ENCODE results near the gene TMEM150C. TPM values are rescaled to one million over a fixed set of nuclear protein-coding genes. Genes with fewer than 3 reads are reported as not detected.

The TMEM150C gene
- total and polyA plus RNA-seq, 2 of the 4 experiments (the other 2 are of a cell fraction) = 0.10 to 0.36 TPM

DNA sequence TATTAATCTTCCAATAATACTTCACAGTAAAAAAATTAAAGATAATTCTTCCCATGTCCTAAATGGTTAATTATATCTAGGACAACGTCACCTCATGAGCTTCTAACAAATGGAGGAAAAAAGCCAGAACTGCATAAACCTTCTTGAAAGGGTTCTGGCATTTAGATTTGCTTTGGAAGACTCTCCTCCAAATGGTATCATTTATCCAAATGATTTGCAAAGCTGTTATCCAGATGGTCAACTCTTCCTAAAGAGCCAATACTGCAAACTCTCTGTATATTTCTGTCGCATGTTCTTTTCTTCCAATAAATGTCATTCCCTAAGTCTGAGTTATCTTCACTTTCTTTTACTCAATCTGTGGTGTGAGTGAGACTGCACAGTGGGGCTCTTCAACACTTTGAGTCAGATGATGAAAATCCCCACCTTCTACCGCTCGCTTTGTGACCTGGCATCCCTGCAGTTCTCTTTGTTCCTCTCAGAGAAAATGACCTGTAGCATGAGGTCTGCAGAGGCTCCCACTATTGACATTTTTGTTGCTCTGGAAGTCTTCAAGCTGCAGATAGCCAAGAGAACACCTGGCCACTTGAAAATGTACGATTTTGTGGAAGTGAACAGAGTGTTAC, 52.9 kb downstream of the TMEM150C start:
- ChIA-PET POLR2A (ENCODE audit: unreplicated experiment) (no interaction called here), CTCF (no interaction called here)
- no CpG with 5 or more reads among the region's 5 CpGs for WGBS, 2 experiments (ENCODE audit: extremely low coverage in 2 of 2, insufficient read length in 1 of 2)
- DNase-seq (no peak), ATAC-seq (ENCODE audit: low read depth) (no peak)
- no peaks in the 10 kb centered on the region for H3K9me3 ChIP-seq (ENCODE audit: control insufficient read depth, insufficient read depth, low read length)
- intact Hi-C loops (cut with micrococcal nuclease) = no loop called here
- H3K36me3 ChIP-seq (ENCODE audit: control insufficient read depth, insufficient read depth, low read length) = no peaks in the 10 kb centered on the region
- no peak overlapping the region for H3K4me2 ChIP-seq (ENCODE audit: low read depth, low read length)
- BruUV-seq (replicated peaks) = no TSS peak
- TF ChIP-seq MXI1 (IDR thresholded peaks at IDR 0.05; ENCODE audit: borderline replicate concordance, low read depth, low read length) (no peak), NFE2L2 (IDR thresholded peaks at IDR 0.05; ENCODE audit: low read depth, low read length) (no peak), POLR2A (IDR thresholded peaks at IDR 0.05; ENCODE audit: low read depth, low read length) (no peak), MAFK (IDR thresholded peaks at IDR 0.05; ENCODE audit: low read depth, low read length) (no peak), RCOR1 (IDR thresholded peaks at IDR 0.05; ENCODE audit: insufficient replicate concordance, low read length) (no peak), BHLHE40 (IDR thresholded peaks at IDR 0.05; ENCODE audit: low read depth, low read length) (no peak), RFX5 (IDR thresholded peaks at IDR 0.05; ENCODE audit: low read depth, low read length) (no peak), MAZ (IDR thresholded peaks at IDR 0.05; ENCODE audit: borderline replicate concordance, low read depth, low read length) (no peak), FOS (IDR thresholded peaks at IDR 0.05; ENCODE audit: low read depth, low read length) (no peak), RAD21 (IDR thresholded peaks at IDR 0.05; ENCODE audit: low read length) (no peak), CEBPB (IDR thresholded peaks at IDR 0.05; ENCODE audit: low read depth, low read length) (no peak), CHD1 (IDR thresholded peaks at IDR 0.05; ENCODE audit: low read depth, low read length) (no peak)
- TF ChIP-seq, protein P1, sequence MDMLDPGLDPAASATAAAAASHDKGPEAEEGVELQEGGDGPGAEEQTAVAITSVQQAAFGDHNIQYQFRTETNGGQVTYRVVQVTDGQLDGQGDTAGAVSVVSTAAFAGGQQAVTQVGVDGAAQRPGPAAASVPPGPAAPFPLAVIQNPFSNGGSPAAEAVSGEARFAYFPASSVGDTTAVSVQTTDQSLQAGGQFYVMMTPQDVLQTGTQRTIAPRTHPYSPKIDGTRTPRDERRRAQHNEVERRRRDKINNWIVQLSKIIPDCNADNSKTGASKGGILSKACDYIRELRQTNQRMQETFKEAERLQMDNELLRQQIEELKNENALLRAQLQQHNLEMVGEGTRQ (IDR thresholded peaks at IDR 0.05; ENCODE audit: low read depth, low read length) = no peak
- TF ChIP-seq, protein P2, sequence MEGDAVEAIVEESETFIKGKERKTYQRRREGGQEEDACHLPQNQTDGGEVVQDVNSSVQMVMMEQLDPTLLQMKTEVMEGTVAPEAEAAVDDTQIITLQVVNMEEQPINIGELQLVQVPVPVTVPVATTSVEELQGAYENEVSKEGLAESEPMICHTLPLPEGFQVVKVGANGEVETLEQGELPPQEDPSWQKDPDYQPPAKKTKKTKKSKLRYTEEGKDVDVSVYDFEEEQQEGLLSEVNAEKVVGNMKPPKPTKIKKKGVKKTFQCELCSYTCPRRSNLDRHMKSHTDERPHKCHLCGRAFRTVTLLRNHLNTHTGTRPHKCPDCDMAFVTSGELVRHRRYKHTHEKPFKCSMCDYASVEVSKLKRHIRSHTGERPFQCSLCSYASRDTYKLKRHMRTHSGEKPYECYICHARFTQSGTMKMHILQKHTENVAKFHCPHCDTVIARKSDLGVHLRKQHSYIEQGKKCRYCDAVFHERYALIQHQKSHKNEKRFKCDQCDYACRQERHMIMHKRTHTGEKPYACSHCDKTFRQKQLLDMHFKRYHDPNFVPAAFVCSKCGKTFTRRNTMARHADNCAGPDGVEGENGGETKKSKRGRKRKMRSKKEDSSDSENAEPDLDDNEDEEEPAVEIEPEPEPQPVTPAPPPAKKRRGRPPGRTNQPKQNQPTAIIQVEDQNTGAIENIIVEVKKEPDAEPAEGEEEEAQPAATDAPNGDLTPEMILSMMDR (conservative IDR thresholded peaks at IDR 0.05; ENCODE audit: low read depth, low read length) = no peak
- TF ChIP-seq, protein P3, sequence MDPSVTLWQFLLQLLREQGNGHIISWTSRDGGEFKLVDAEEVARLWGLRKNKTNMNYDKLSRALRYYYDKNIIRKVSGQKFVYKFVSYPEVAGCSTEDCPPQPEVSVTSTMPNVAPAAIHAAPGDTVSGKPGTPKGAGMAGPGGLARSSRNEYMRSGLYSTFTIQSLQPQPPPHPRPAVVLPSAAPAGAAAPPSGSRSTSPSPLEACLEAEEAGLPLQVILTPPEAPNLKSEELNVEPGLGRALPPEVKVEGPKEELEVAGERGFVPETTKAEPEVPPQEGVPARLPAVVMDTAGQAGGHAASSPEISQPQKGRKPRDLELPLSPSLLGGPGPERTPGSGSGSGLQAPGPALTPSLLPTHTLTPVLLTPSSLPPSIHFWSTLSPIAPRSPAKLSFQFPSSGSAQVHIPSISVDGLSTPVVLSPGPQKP (IDR thresholded peaks at IDR 0.05; ENCODE audit: borderline replicate concordance, low read depth, low read length) = no peak
- no peak overlapping the region for H2AFZ ChIP-seq (replicated peaks; ENCODE audit: low read length, poor library complexity)
- no peak overlapping the region for H3K56ac ChIP-seq (ENCODE audit: extremely low read depth, insufficient read depth, low read length)
- no peak overlapping the region for H3K4me3 ChIP-seq (ENCODE audit: insufficient read depth, low read depth, low read length)
- H4K5ac ChIP-seq (ENCODE audit: low read depth, low read length) = no peak overlapping the region
- in situ Hi-C loops (cut with MboI; ENCODE audit: low sequenced_read_pairs) = no loop called here
- no peaks in the 10 kb centered on the region for H3K79me1 ChIP-seq (ENCODE audit: low read depth in 1 of 2, low read length in 2 of 2)
- no peak overlapping the region for H3K27ac ChIP-seq (ENCODE audit: insufficient read depth, low read length)
- dilution Hi-C loops (cut with HindIII; ENCODE audit: low sequenced_read_pairs, unreplicated experiment) = no loop called here
- no peak overlapping the region for H2BK5ac ChIP-seq (ENCODE audit: low read depth, low read length, poor library complexity, severe bottlenecking)
- no peak overlapping the region for H3K14ac ChIP-seq (replicated peaks; ENCODE audit: low read depth, low read length)
- no peak overlapping the region for H2AK5ac ChIP-seq (ENCODE audit: low read depth, low read length)
- H3K18ac ChIP-seq (ENCODE audit: low read depth, low read length) = no peak overlapping the region
- H3K4ac ChIP-seq (ENCODE audit: low read depth, low read length) = no peak overlapping the region
- no peaks in the 10 kb centered on the region for H3K9me1 ChIP-seq (ENCODE audit: insufficient read depth, low read length)
- no peak overlapping the region for H2AK9ac ChIP-seq (replicated peaks; ENCODE audit: low read depth, low read length, poor library complexity)
- no peak overlapping the region for H2BK120ac ChIP-seq (ENCODE audit: low read depth, low read length)
- no peak overlapping the region for H3K23ac ChIP-seq (ENCODE audit: low read depth, low read length)
- no peak overlapping the region for H2BK20ac ChIP-seq (ENCODE audit: low read depth, low read length)
- peaks cover 21% of the 10 kb centered on the region for H3K27me3 ChIP-seq (ENCODE audit: control insufficient read depth, insufficient read depth, low read length)
- H4K8ac ChIP-seq (ENCODE audit: low read depth in 2 of 2, low read length in 2 of 2) = no peak overlapping the region
- H4K91ac ChIP-seq (ENCODE audit: insufficient read depth, low read depth, low read length) = no peak overlapping the region
- H4K20me1 ChIP-seq (ENCODE audit: insufficient read depth, low read length) = no peaks in the 10 kb centered on the region
- no peaks in the 10 kb centered on the region for H3K4me1 ChIP-seq (ENCODE audit: control insufficient read depth, insufficient read depth, low read length)
- H3K9ac ChIP-seq (ENCODE audit: low read depth, low read length) = no peak overlapping the region
- no peak overlapping the region for H2BK15ac ChIP-seq (ENCODE audit: low read depth, low read length)
